ENCODE results near the gene PKP4.

The PKP4 gene

GRCh38 chr2:158647436-158648231 is 190.9 kb downstream of the PKP4 start:
- DNase-seq (ENCODE audit: low read depth, low spot score), result no peak
- H3K9ac ChIP-seq (ENCODE audit: insufficient read length), result no peak overlapping the region
- TF ChIP-seq POLR2AphosphoS5 (IDR thresholded peaks at IDR 0.05; ENCODE audit: borderline replicate concordance, low read depth, low read length) (no peak), EZH2 (IDR thresholded peaks at IDR 0.05) (no peak), FOXP2 (optimal IDR thresholded peaks at IDR 0.05; ENCODE audit: control extremely low read depth, extremely low read length, insufficient read depth) (no peak)
- H3K36me3 ChIP-seq (ENCODE audit: insufficient read depth, low read length), result no peaks in the 10 kb centered on the region; the same call in 1 of the 2 replicates
- no peak overlapping the region for H3K4me3 ChIP-seq
- no peak overlapping the region for H3K27ac ChIP-seq
- no peaks in the 10 kb centered on the region for H3K9me3 ChIP-seq (ENCODE audit: low read depth, low read length)

GRCh38 chr2:158649846-158650245 is 193.1 kb downstream of the PKP4 start:
- no peaks in the 10 kb centered on the region for H3K9me3 ChIP-seq (ENCODE audit: low read depth, low read length)
- no peak for TF ChIP-seq FOXP2 (optimal IDR thresholded peaks at IDR 0.05; ENCODE audit: control extremely low read depth, extremely low read length, insufficient read depth)
- no peak for TF ChIP-seq POLR2AphosphoS5 (IDR thresholded peaks at IDR 0.05; ENCODE audit: borderline replicate concordance, low read depth, low read length)
- TF ChIP-seq EZH2 (IDR thresholded peaks at IDR 0.05), result no peak
- H3K9ac ChIP-seq (ENCODE audit: insufficient read length), result no peak overlapping the region
- no peak for DNase-seq (ENCODE audit: low read depth, low spot score)
- no peak overlapping the region for H3K4me3 ChIP-seq
- no peak overlapping the region for H3K27ac ChIP-seq
- no peaks in the 10 kb centered on the region; the same call in 1 of the 2 replicates for H3K36me3 ChIP-seq (ENCODE audit: insufficient read depth, low read length)

GRCh38 chr2:158650646-158651357 is 194.1 kb downstream of the PKP4 start:
- no peak for TF ChIP-seq POLR2AphosphoS5 (IDR thresholded peaks at IDR 0.05; ENCODE audit: borderline replicate concordance, low read depth, low read length)
- TF ChIP-seq EZH2 (IDR thresholded peaks at IDR 0.05), result no peak
- no peak for TF ChIP-seq FOXP2 (optimal IDR thresholded peaks at IDR 0.05; ENCODE audit: control extremely low read depth, extremely low read length, insufficient read depth)
- no peaks in the 10 kb centered on the region for H3K9me3 ChIP-seq (ENCODE audit: low read depth, low read length)
- no peak overlapping the region for H3K9ac ChIP-seq (ENCODE audit: insufficient read length)
- H3K4me3 ChIP-seq, result no peak overlapping the region
- no peak for DNase-seq (ENCODE audit: low read depth, low spot score)
- H3K27ac ChIP-seq, result no peak overlapping the region
- no peaks in the 10 kb centered on the region; the same call in 1 of the 2 replicates for H3K36me3 ChIP-seq (ENCODE audit: insufficient read depth, low read length)

GRCh38 chr2:158651358-158652057 is 194.8 kb downstream of the PKP4 start:
- H3K4me3 ChIP-seq, result no peak overlapping the region
- H3K27ac ChIP-seq, result no peak overlapping the region
- H3K9ac ChIP-seq (ENCODE audit: insufficient read length), result no peak overlapping the region
- DNase-seq (ENCODE audit: low read depth, low spot score), result no peak
- H3K9me3 ChIP-seq (ENCODE audit: low read depth, low read length), result no peaks in the 10 kb centered on the region
- no peaks in the 10 kb centered on the region; the same call in 1 of the 2 replicates for H3K36me3 ChIP-seq (ENCODE audit: insufficient read depth, low read length)
- TF ChIP-seq POLR2AphosphoS5 (IDR thresholded peaks at IDR 0.05; ENCODE audit: borderline replicate concordance, low read depth, low read length) (no peak), FOXP2 (optimal IDR thresholded peaks at IDR 0.05; ENCODE audit: control extremely low read depth, extremely low read length, insufficient read depth) (no peak), EZH2 (IDR thresholded peaks at IDR 0.05) (no peak)

- TF ChIP-seq EZH2 (IDR thresholded peaks at IDR 0.05), result no peak
- H3K9ac ChIP-seq (ENCODE audit: insufficient read length), result no peak overlapping the region
- H3K4me3 ChIP-seq, result no peak overlapping the region
- DNase-seq (ENCODE audit: low read depth, low spot score), result no peak
- peaks cover 5% of the 10 kb centered on the region; the same call in 1 of the 2 replicates for H3K36me3 ChIP-seq (ENCODE audit: insufficient read depth, low read length)
- no peaks in the 10 kb centered on the region for H3K9me3 ChIP-seq (ENCODE audit: low read depth, low read length)
- no peak overlapping the region for H3K27ac ChIP-seq
Measured at GRCh38 chr2:158655628-158656027, 198.9 kb downstream of the PKP4 start.

- H3K9ac ChIP-seq (ENCODE audit: insufficient read length), result no peak overlapping the region
- H3K36me3 ChIP-seq (ENCODE audit: insufficient read depth, low read length), result peaks cover 5% of the 10 kb centered on the region; the same call in 1 of the 2 replicates
- H3K4me3 ChIP-seq, result no peak overlapping the region
- TF ChIP-seq POLR2AphosphoS5 (IDR thresholded peaks at IDR 0.05; ENCODE audit: borderline replicate concordance, low read depth, low read length) (no peak), EZH2 (IDR thresholded peaks at IDR 0.05) (no peak), FOXP2 (optimal IDR thresholded peaks at IDR 0.05; ENCODE audit: control extremely low read depth, extremely low read length, insufficient read depth) (no peak)
- no peaks in the 10 kb centered on the region for H3K9me3 ChIP-seq (ENCODE audit: low read depth, low read length)
- no peak for DNase-seq (ENCODE audit: low read depth, low spot score)
- H3K27ac ChIP-seq, result no peak overlapping the region
Measured at GRCh38 chr2:158656492-158657229, 199.9 kb downstream of the PKP4 start.

- H3K9ac ChIP-seq (ENCODE audit: insufficient read length), result no peak overlapping the region
- H3K27ac ChIP-seq, result no peak overlapping the region
- H3K36me3 ChIP-seq (ENCODE audit: insufficient read depth, low read length), result peaks cover 14% of the 10 kb centered on the region; the same call in 1 of the 2 replicates
- H3K9me3 ChIP-seq (ENCODE audit: low read depth, low read length), result no peaks in the 10 kb centered on the region
- DNase-seq (ENCODE audit: low read depth, low spot score), result no peak
- H3K4me3 ChIP-seq, result no peak overlapping the region
- TF ChIP-seq POLR2AphosphoS5 (IDR thresholded peaks at IDR 0.05; ENCODE audit: borderline replicate concordance, low read depth, low read length) (no peak), FOXP2 (optimal IDR thresholded peaks at IDR 0.05; ENCODE audit: control extremely low read depth, extremely low read length, insufficient read depth) (no peak), EZH2 (IDR thresholded peaks at IDR 0.05) (no peak)
Measured at GRCh38 chr2:158658396-158658795, 201.6 kb downstream of the PKP4 start.
